SU-DHL-6 (cell line): Measurements from ENCODE around the gene OR52H1.

Experiments used
- H2AFZ ChIP-seq: fragments of 200-600 bp; sonication (generic); 2 replicates; pipeline ENCODE4 v1.6.1; 2014; ENCODE audit warnings: low read depth, mild to moderate bottlenecking, moderate library complexity, mixed read lengths, antibody characterized with exemption, low read length; ENCODE audit not compliant: severe bottlenecking
- H3F3A ChIP-seq: fragments of 200-600 bp; shearing (Covaris generic); 2 replicates; pipeline ENCODE4 v1.6.0; 2016; ENCODE audit warnings: antibody characterized with exemption, mild to moderate bottlenecking; ENCODE audit not compliant: insufficient read depth
- H3K27ac ChIP-seq: fragments of 200-600 bp; sonication (generic); 2 replicates; pipeline ENCODE4 v1.5.1; 2016; ENCODE audit warnings: low read depth, mild to moderate bottlenecking, low read length, moderate library complexity, mixed read lengths
- H3K27me3 ChIP-seq: fragments of 200-600 bp; sonication (generic), shearing (Covaris generic); 2 replicates; pipeline ENCODE4 v1.6.0; 2014; ENCODE audit warnings: mild to moderate bottlenecking, low read length
- H3K36me3 ChIP-seq: fragments of 200-600 bp; sonication (generic); 2 replicates; pipeline ENCODE4 v1.6.1; 2014; ENCODE audit warnings: mild to moderate bottlenecking, low read length, mixed read lengths
- H3K4me2 ChIP-seq: fragments of 300-600, 200-600 bp; shearing (Covaris generic), sonication (generic); 2 replicates; pipeline ENCODE4 v1.6.0; 2014; ENCODE audit warnings: low read length, low read depth, mild to moderate bottlenecking; ENCODE audit not compliant: poor library complexity, severe bottlenecking
- H3K4me3 ChIP-seq: fragments of 200-600 bp; sonication (generic); 2 replicates; pipeline ENCODE4 v1.5.1; 2014; ENCODE audit warnings: antibody characterized with exemption, low read length, mild to moderate bottlenecking, mixed read lengths; ENCODE audit not compliant: insufficient read depth, poor library complexity, severe bottlenecking
- H3K79me2 ChIP-seq: fragments of 200-600 bp; sonication (generic); 2 replicates; pipeline ENCODE4 v1.6.1; 2014; ENCODE audit warnings: mild to moderate bottlenecking, low read length, moderate library complexity; ENCODE audit not compliant: insufficient read depth
- H3K9ac ChIP-seq: fragments of 200-600 bp; sonication (generic); 2 replicates; pipeline ENCODE4 v1.7.0; 2014; ENCODE audit warnings: mild to moderate bottlenecking, low read length
- H3K9me2 ChIP-seq: fragments of 200-600 bp; sonication (generic); replicated peaks from 2 replicates; pipeline ENCODE4 v1.6.1; 2014; ENCODE audit warnings: low read length; ENCODE audit not compliant: insufficient read depth
- H3K9me3 ChIP-seq: fragments of 200-600 bp; sonication (generic); 2 replicates; pipeline ENCODE4 v1.6.1; 2014; ENCODE audit warnings: low read length, mixed read lengths; ENCODE audit not compliant: insufficient read depth
- H4K20me1 ChIP-seq: fragments of 200-600 bp; sonication (generic); 2 replicates; pipeline ENCODE4 v1.6.1; 2014; ENCODE audit warnings: low read depth, mild to moderate bottlenecking, antibody characterized with exemption, low read length, moderate library complexity, mixed read lengths
- CTCF ChIP-seq: fragments of 200-600 bp; sonication (generic); IDR thresholded peaks from one replicate; pipeline ENCODE4 v1.5.1; 2017; ENCODE audit warnings: antibody characterized with exemption, mild to moderate bottlenecking, low read length, moderate library complexity; ENCODE audit not compliant: insufficient read depth, poor library complexity, severe bottlenecking
- EZH2phosphoT487 ChIP-seq: fragments of 200-600 bp; sonication (generic), shearing (Covaris generic); conservative IDR thresholded peaks from 2 replicates; pipeline ENCODE4 v1.6.1; 2018; ENCODE audit warnings: mild to moderate bottlenecking, antibody characterized with exemption, low read length, moderate library complexity, mixed read lengths

Gene OR52H1

GRCh38 chr11:5507177-5507932, 41.0 kb downstream of the OR52H1 start:
- no peak overlapping the region for H3K4me2 ChIP-seq
- H3K36me3 ChIP-seq, result no peaks in the 10 kb centered on the region
- H3F3A ChIP-seq, result no peaks in the 10 kb centered on the region
- H2AFZ ChIP-seq, result no peak overlapping the region
- no peak overlapping the region for H3K4me3 ChIP-seq
- H3K79me2 ChIP-seq, result no peaks in the 10 kb centered on the region
- no peak overlapping the region for H3K9ac ChIP-seq
- no peaks in the 10 kb centered on the region for H3K9me2 ChIP-seq
- TF ChIP-seq EZH2phosphoT487 (no peak), CTCF (no peak)
- H3K27ac ChIP-seq, result no peak overlapping the region
- H3K9me3 ChIP-seq, result no peaks in the 10 kb centered on the region
- H4K20me1 ChIP-seq, result no peaks in the 10 kb centered on the region
- H3K27me3 ChIP-seq, result no peaks in the 10 kb centered on the region

DNA sequence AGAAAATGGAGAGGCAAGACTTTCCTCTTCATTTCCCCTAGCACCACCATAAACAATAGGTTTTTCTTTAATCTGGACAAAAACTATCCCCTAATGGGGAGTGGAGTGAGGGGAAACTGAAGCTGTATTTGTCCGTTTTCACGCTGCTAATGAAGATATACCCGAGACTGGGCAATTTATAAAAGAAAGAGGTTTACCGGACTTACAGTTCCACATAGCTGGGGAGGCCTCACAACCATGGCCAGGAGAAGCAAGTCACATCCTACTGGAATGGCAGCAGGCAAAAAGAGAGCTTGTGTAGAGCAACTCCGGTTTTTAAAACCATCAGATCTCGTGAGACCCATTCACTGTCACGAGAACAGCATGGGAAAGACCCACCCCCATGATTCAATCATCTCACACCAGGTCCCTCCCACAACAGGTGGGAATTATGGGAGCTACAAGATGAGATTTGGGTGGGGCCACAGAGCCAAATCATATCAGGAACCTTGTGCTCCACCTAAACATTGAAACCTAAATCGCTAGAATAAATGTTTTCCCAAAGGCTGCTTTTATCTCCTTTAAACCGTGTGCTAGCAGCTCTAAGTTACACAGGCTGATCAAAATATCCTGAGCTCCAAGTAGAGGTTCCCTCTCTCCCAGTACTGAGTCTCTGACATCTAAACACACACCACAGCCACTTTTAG, 42.8 kb downstream of the OR52H1 start:
- H3K79me2 ChIP-seq, result no peaks in the 10 kb centered on the region
- no peak for TF ChIP-seq CTCF
- TF ChIP-seq EZH2phosphoT487, result no peak
- no peak overlapping the region for H2AFZ ChIP-seq
- no peak overlapping the region for H3K4me3 ChIP-seq
- no peaks in the 10 kb centered on the region for H3F3A ChIP-seq
- no peaks in the 10 kb centered on the region for H4K20me1 ChIP-seq
- no peak overlapping the region for H3K4me2 ChIP-seq
- no peaks in the 10 kb centered on the region for H3K27me3 ChIP-seq
- H3K9ac ChIP-seq, result no peak overlapping the region
- no peak overlapping the region for H3K27ac ChIP-seq
- H3K36me3 ChIP-seq, result no peaks in the 10 kb centered on the region
- no peaks in the 10 kb centered on the region for H3K9me3 ChIP-seq
- no peaks in the 10 kb centered on the region for H3K9me2 ChIP-seq

- no peaks in the 10 kb centered on the region for H4K20me1 ChIP-seq
- H3K9me3 ChIP-seq, result no peaks in the 10 kb centered on the region
- H3K27me3 ChIP-seq, result no peaks in the 10 kb centered on the region
- TF ChIP-seq EZH2phosphoT487 (no peak), CTCF (no peak)
- H3K36me3 ChIP-seq, result no peaks in the 10 kb centered on the region
- no peaks in the 10 kb centered on the region for H3F3A ChIP-seq
- no peaks in the 10 kb centered on the region for H3K79me2 ChIP-seq
- no peak overlapping the region for H3K4me3 ChIP-seq
- H3K27ac ChIP-seq, result no peak overlapping the region
- no peak overlapping the region for H3K9ac ChIP-seq
- no peak overlapping the region for H2AFZ ChIP-seq
- H3K9me2 ChIP-seq, result no peaks in the 10 kb centered on the region
- no peak overlapping the region for H3K4me2 ChIP-seq
Measured at GRCh38 chr11:5504403-5504921, 43.9 kb downstream of the OR52H1 start.
